Measurements from ENCODE around the gene HDAC4. TPM values are rescaled to one million over a fixed set of nuclear protein-coding genes. Genes with fewer than 3 reads are reported as not detected.
A peak's percentile ranks its signal among the peaks of the same experiment; 100 is the strongest.

HDAC4 gene
- total and polyA plus RNA-seq, 2 of the 4 experiments (the other 2 are of a cell fraction), result 4.1 to 7.2 TPM

- in situ Hi-C loops (cut with MboI; ENCODE audit: low sequenced_read_pairs) (no loop called here), dilution Hi-C loops (cut with HindIII; ENCODE audit: low sequenced_read_pairs, unreplicated experiment) (no loop called here), intact Hi-C loops (cut with micrococcal nuclease) (no loop called here)
- Histone ChIP-seq H3K56ac (ENCODE audit: extremely low read depth, insufficient read depth, low read length) (no peak overlapping the region), H4K5ac (ENCODE audit: low read depth, low read length) (no peak overlapping the region), H3K27me3 (ENCODE audit: control insufficient read depth, insufficient read depth, low read length) (no peaks in the 10 kb centered on the region), H2AK5ac (ENCODE audit: low read depth, low read length) (no peak overlapping the region), H2BK20ac (ENCODE audit: low read depth, low read length) (no peak overlapping the region), H3K4ac (ENCODE audit: low read depth, low read length) (no peak overlapping the region), H3K4me3 (ENCODE audit: insufficient read depth, low read depth, low read length) (no peak overlapping the region), H2AFZ (replicated peaks; ENCODE audit: low read length, poor library complexity) (no peak overlapping the region), H3K23ac (ENCODE audit: low read depth, low read length) (0 out of 2 replicates have a peak overlapping the region, but pooled peaks have one; percentile 38), H4K91ac (ENCODE audit: insufficient read depth, low read depth, low read length) (no peak overlapping the region), H3K14ac (replicated peaks; ENCODE audit: low read depth, low read length) (0 out of 2 replicates have a peak overlapping the region, but pooled peaks have one; percentile 14), H4K20me1 (ENCODE audit: insufficient read depth, low read length) (no peaks in the 10 kb centered on the region), H4K8ac (ENCODE audit: low read depth in 2 of 2, low read length in 2 of 2) (no peak overlapping the region), H3K4me2 (ENCODE audit: low read depth, low read length) (no peak overlapping the region), H2AK9ac (replicated peaks; ENCODE audit: low read depth, low read length, poor library complexity) (no peak overlapping the region), H2BK5ac (ENCODE audit: low read depth, low read length, poor library complexity, severe bottlenecking) (no peak overlapping the region), H3K9ac (ENCODE audit: low read depth, low read length) (no peak overlapping the region), H3K9me3 (ENCODE audit: control insufficient read depth, insufficient read depth, low read length) (no peaks in the 10 kb centered on the region; the same call in 1 of the 2 replicates), H3K79me1 (ENCODE audit: low read depth in 1 of 2, low read length in 2 of 2) (peaks cover 34 to 71% of the 10 kb centered on the region in 2 experiments), H3K9me1 (ENCODE audit: insufficient read depth, low read length) (peaks cover 14% of the 10 kb centered on the region), H3K18ac (ENCODE audit: low read depth, low read length) (no peak overlapping the region), H3K4me1 (ENCODE audit: control insufficient read depth, insufficient read depth, low read length) (peaks cover 16% of the 10 kb centered on the region), H3K36me3 (ENCODE audit: control insufficient read depth, insufficient read depth, low read length) (no peaks in the 10 kb centered on the region), H3K27ac (ENCODE audit: insufficient read depth, low read length) (no peak overlapping the region), H2BK120ac (ENCODE audit: low read depth, low read length) (no peak overlapping the region), H2BK15ac (ENCODE audit: low read depth, low read length) (no peak overlapping the region)
- DNase-seq (no peak), ATAC-seq (ENCODE audit: low read depth) (no peak)
- TF ChIP-seq MAFK (IDR thresholded peaks at IDR 0.05; ENCODE audit: low read depth, low read length) (no peak), FOS (IDR thresholded peaks at IDR 0.05; ENCODE audit: low read depth, low read length) (no peak), CEBPB (IDR thresholded peaks at IDR 0.05; ENCODE audit: low read depth, low read length) (no peak), SMC3 (IDR thresholded peaks at IDR 0.05; ENCODE audit: low read depth, low read length) (no peak), RCOR1 (IDR thresholded peaks at IDR 0.05; ENCODE audit: insufficient replicate concordance, low read length) (no peak), RAD21 (IDR thresholded peaks at IDR 0.05; ENCODE audit: low read length) (no peak), RFX5 (IDR thresholded peaks at IDR 0.05; ENCODE audit: low read depth, low read length) (no peak), CTCF (conservative IDR thresholded peaks at IDR 0.05; ENCODE audit: low read depth, low read length) (no peak), MAZ (IDR thresholded peaks at IDR 0.05; ENCODE audit: borderline replicate concordance, low read depth, low read length) (no peak)
- ChIA-PET POLR2A (ENCODE audit: unreplicated experiment) (no interaction called here), CTCF (interaction anchor here (0.6 kb wide), 1 partner anchor 1166 kb away, joined by 3 read pairs; no protein-coding TSS in a partner anchor)
- no CpG with 5 or more reads among the region's 7 CpGs for WGBS, 2 experiments (ENCODE audit: extremely low coverage in 2 of 2, insufficient read length in 1 of 2)
- no TSS peak for BruUV-seq (replicated peaks)
These were observed 147.0 kb downstream of the HDAC4 start for GRCh38 chr2:239253701-239254436.

Measured in IMR-90 (cell line).